GM19467 (cell line): ENCODE results near the gene ENTPD8.
"Not testable (repeated sequence)": the region's sequence is repeated elsewhere in the genome, so short reads cannot be mapped to it uniquely, and the experiment has no call there.

Experiments
- ATAC-seq: cut with Tn5 transposase; IDR thresholded peaks from one replicate; pipeline ENCODE4 v1.9.1; 2021; ENCODE audit warnings: mild to moderate bottlenecking, moderate library complexity; ENCODE audit not compliant: unreplicated experiment

ENTPD8 gene

DNA sequence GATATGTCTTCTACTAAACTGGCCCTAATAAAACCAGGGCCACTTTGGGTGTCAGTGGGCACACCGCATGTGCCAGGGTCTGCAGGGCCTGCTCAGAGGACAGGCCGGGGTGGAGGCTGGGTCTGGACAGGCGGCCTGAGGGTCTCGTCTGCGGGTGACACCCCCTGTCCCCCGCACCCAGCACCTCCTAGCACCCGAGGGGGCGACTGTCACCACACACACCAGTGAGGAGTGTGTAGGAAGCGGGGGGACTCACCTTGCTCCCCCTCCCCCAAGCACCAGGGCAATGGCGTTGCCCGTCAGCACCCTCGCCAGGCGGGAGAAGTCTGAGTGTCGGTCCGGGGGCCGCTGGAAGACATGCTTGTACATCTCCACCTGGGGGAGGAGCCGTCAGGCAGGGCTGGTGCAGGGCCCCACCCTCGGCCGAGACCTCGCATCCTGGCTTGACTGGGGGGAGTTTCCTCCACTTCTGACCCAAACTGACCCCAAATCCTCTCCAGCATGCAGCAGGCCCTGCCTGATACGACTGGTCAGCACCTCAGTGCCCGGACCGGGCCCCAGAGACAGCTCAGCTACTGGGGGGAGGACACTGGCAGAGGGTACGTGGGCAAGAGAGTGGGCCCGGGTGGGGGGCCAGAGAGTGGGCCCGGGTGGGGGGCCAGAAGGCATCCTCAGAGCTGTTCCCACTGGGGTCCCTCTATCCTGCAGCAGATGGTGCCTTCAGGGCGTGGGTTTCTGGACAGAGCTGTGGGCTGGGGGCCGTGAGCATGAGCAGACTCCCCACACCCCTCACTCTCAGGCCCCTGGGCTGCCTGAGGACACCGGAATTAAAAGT, 36.8 kb upstream of the ENTPD8 start:
- ATAC-seq: no peak

DNA sequence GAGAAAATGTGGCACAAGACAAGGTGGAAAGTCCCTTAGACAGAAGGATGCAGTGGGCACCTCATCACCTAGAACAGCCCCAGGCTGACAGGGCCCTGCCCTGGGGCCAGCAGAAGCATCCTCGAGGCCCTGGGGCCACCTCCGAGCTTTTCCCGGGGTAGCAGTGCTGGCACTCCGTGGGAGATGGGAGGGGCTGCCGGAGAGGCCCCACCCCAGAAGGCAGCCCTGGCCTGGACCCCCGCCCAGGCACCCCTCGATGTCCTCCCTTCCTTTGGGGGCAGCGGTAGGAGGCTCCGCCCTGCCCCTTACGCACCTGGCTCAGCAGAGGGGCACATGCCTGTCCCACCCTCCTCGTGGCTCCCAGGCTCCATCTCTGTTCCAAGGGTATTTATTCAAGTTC, 35.7 kb upstream of the ENTPD8 start:
- no peak for ATAC-seq

DNA sequence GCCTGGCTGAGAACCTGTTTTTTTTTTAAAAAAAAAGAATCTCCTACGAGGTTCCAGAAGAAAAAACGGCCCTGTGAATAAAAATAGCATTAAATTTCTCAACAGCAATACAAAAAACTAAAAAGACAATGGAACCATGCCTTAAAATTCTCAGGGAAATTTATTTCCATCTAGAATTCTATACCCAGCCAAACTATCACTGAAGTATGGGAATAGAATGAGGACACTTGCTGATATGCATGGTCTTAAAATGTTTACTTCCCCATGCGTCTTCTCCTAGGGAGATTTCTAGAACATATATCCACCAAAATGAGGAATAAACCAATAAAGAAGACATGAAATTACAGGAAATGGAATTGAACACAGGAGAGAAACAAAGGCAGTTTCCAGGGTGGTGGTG, 34.5 kb upstream of the ENTPD8 start:
- ATAC-seq: no peak

DNA sequence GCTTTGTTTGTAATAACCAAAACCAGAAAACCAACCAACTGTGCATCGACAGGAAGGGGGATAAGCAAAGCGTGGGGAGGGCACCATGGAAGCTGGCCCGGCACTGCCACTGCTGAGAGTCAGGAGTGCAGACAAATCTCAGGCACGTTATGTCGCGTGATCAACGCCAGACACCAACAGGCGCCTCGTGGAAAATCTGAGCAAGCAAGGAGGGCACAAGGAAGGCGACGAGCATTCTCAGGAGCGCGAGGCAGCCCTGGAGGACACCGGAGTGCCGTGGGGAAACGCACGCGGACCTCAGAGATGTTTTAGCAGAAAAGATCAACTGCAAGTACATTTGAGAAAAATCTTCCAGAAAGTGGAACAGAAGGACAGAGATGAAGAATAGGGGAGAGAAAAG, 33.1 kb upstream of the ENTPD8 start:
- ATAC-seq: no peak

DNA sequence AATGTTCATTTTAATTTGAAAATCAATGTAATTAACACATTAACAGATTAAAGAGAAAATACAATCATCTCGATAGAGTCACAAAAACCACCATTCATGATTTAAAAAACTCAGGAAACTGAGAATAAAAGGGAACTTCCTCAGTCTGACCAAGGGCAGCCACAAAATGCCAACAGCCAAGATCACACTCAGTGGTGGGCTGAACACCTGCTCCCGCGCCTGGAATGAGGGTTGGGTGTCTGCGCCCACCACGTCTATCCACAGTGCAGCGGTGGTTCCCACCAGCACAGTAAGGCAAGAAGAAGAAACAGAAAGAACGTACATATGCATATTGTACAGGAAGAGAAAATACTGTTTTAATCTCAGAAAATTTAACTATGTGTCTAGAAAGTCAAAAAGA, 29.6 kb upstream of the ENTPD8 start:
- ATAC-seq: no peak

DNA sequence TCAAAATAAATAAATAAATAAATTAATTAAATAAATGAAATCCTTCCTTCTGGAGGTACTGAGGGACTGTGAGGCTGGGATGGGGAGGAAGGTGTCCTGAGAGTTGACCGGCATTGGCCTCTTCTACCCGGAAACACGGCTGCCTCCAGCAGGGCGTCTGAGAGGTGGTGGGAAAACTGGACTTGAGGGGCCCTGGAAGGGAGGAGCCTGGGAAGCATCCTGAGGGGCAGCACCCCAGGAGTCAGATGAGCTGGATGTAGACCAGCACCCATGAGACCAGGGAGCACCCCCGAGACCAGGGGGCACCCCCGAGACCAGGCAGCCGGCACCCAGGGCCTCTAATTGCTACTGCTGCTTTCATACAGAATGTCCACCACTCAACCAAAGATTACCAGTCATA, 26.7 kb upstream of the ENTPD8 start:
- ATAC-seq: no peak

DNA sequence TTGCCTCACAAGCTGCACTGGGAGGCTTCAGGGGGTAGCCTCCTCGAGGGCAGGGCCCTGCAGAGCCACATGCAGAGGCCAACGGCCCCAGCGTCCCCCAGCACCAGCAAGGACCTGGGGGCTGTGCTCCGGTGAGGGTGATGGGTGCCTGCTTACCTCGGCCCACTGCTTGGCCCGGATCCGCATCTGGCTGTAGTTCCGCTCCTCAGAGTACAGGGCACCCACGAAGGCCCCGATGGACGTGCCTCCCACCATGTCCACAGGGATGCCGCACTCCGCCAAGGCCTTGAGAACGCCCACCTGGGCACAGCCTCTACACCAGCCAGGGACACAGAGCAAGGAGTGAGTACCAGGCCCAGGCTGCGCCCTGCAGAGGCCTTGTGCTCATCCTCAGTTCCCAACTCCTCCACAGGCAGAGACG, 26.0 kb upstream of the ENTPD8 start:
- no peak for ATAC-seq

DNA sequence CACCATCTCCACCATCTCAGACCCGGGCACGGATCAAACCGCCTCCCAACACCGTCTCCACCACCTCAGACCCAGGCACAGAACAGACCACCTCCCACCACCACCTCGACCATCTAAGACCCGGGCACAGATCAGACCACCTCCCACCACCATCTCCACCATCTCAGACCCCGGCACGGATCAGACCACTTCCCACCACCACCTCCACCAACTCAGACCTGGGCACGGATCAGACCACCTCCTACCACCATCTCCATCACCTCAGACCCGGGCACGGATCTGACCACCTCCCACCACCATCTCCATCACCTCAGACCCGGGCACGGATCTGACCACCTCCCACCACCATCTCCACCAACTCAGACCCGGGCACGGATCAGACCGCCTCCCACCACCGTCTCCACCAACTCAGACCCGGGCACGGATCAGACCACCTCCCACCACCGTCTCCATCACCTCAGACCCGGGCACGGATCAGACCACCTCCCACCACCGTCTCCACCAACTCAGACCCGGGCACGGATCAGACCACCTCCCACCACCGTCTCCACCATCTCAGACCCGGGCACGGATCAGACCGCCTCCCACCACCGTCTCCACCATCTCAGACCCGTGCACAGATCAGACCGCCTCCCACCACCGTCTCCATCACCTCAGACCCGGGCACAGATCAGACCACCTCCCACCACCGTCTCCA, 25.4 kb upstream of the ENTPD8 start:
- ATAC-seq: not testable (repeated sequence)

DNA sequence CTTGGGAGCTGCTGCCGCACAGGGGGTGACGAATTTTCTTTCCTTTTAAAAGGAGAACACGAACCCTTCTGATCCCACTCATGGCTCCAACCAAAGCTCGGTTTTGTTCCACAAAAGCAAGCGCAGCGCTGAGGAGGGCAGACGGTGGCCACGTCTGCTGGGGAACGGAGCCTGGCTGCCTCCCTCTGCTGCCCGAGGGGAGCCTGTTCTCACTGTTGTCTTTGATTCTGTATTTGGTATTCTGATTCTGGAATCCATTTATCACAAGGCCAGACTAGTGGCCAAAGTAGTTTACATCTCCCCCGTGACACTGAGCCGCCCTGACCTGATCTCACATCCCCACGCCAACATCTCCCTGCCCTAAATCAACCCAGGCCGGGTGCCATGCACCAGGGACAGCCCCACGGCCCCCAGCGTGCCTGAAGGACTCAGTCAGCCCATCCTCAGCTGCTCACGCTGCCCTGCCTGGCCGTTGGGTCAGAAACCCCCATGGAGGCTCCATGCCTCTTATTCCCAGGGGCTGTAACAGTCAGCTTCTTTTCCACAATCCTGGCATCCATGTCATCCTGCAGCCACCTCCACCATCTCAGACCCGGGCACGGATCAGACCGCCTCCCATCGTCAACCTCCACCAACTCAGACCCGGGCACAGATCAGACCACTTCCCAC, 24.7 kb upstream of the ENTPD8 start:
- ATAC-seq: no peak

DNA sequence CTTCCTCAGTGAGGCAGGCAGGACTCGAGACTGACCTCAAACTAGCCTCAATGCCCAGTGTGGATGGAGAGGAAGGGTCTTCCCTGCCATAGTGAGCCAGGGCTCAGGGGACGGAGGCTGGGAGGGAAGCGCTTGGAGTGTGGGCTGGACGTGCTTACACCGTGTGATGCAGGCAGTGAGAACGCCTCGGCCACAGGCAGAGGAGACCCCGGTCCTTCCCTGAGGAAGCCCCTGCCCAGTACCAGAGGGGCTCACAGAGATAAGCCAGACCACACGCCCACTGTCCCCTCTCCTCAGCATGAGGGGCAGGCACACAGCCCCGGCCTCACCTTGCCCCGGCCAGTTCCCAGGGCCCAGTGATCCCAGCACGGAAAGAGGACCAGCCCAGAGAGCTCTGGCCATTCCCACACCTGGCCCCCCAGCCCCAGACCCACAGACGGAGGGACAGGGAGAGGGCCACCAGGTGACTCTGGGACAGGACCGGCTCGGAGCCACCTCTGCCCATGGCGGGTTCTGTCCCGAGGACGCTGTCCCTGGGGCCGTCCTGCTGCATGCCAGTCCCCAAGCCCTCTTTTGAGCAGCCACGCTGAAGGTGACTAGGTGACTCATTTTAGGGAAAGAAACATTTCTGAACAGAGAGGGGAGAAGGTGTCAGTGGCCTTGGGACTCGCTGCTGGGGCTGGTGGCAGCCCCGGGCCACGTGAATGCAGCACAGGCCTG, 24.0 kb upstream of the ENTPD8 start:
- ATAC-seq: no peak

DNA sequence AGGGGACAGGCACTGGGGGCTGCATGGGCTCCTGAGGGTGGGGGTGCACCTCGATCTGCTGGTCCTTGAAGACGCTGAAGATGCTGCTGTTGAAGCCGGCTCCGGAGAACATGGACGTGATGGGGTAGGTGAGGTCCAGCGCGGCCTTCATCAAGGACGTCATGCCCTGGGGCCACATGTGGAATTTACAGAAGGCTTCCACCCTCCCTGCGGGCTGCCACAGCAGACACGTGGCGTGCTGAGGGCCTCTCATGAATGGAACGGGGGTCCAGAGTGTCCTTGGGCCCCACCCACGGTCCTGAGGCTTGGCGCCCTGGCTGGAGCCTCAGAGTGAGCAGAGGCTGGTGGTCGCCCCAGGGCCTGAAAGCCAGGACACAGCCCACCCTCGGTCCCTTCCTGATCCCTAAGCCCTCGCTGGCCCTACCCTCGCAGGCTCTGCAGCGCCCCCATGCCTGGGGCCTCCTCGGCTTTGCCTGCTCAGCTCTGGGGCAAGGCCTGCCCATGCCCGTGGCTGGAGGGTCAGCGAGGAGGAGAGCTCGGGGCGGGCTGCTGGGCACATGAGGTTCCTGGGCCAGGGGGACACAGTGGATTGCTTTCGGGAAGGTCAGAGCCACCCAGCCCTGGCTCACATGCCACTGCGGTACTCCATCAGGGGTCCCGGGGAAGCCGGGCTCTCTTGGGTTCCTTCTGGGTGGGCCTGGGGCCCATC, 23.3 kb upstream of the ENTPD8 start:
- no peak for ATAC-seq

DNA sequence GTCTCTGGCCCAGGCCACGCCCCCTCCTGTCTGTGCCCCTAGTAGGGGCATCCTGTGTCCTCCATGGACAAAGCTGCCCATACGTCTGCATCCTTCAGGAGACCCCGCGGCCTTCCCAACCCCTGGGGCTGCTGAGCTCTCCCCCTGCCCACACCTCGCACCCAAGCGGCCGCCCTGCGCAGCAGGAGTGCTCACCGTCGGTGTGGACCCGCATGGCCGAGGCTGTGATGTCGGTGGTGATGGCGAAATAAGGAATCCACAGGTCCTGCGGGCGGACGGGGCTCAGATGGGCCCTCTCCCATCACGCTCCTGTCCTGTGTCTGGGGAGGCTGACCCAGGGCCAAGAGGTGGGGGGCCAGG, 22.8 kb upstream of the ENTPD8 start:
- ATAC-seq: no peak

DNA sequence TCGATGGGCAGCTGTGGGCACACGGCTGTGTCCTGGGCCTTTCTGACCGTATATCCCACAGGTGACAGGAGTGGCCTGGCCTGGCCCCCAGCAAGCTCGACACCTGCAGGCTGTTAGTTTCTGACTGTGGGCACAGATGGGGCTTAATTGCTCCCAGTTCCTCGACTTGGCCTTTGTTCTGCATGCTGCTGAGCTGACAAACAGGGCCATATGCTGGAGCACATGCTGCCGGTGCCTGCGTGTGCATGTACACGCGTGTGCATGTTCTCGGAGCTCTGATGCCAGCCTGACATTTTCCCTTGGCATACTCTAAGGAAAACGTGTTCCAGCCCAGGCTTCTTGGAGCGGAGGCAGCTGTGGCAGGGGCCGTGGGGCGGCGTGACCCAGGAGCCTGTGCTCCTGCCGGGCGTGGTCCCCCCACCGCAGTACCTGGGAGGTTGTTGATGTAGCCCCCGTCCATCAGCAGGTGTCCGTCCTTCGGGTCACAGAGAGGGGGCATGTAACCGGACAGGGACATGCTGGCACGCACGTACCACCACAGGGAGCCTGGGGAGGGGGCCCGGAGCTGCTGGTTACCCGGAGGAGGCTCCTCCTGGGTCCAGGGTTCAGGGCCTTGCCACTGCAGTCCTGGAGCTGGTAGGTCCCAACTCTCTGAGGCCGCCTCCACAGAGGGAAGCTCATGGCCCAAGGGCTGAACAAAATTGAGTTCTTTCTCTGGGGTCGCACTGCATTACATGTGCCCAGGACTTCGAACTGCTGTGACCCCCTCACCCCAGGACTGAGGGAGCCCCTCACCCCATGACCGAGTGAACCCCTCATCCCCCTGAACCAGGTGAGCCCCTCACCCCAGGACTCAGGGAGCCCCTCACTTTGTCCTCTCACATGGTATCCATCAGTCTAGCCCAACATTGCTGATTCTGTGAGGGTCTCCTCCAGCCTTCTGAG, 22.1 kb upstream of the ENTPD8 start:
- no peak for ATAC-seq

DNA sequence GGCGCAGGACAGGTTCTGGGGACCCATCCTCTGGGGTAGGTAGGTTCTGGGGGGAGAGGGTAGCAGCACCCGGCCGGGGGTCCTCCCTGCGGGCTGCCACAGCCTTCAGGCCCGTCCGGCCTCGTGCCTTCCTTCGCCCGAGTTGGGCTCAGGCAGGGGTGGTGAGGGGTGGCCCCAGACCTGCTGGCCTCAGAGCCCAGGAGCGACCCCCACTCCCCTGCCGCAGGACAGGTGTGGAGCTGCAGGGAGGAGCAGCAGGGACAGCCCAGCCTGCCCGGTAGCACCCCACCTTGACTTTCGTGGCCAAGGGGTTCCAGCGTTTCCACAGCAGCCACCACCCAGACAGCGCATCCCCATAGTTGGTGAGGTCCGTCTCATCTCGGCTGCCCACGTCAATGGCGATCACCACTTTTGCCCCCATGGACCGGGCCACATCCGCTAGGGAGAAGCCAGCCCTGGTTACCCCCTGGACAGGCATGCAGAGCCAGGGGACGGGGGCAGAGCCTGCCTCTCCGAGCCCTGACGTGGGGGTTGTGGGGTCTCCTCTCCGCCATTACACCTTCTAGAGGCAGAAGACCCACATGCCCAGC, 21.3 kb upstream of the ENTPD8 start:
- no peak for ATAC-seq

DNA sequence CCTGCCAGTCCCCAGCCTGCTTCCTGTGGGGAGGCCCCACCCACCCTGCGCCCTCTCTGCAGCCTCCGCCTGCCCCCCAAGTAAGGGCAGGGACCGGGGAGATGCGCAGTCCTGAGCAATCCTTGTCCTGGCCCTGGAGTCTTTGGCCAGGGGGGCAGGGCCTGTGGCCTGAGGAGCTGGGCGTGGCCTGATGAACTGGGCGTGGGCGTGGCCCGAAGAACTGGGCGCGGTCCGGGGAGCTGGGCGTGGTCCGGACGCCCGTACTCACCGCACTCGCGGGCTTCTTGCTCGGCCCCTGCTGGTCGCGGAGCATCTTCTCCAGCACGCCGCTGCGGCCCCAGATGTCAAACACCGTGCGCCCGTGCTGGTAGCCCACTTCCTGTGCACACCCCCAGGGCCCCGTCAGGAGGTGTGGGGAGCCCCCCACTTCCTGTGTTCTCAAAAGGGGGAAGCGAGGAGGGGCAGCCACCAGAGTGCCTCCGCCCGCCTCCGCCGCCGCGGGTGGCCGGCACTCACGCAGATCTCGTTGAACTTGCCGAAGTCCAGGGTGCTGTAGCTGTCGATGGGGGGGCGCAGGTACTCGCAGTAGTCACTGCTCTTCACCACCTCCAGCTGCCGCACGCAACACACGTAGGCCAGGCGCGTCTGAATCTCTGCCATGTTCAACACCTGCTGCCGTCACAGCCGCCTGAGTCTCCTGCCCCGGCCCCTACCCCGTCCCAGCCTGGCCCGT, 20.7 kb upstream of the ENTPD8 start:
- ATAC-seq: no peak

DNA sequence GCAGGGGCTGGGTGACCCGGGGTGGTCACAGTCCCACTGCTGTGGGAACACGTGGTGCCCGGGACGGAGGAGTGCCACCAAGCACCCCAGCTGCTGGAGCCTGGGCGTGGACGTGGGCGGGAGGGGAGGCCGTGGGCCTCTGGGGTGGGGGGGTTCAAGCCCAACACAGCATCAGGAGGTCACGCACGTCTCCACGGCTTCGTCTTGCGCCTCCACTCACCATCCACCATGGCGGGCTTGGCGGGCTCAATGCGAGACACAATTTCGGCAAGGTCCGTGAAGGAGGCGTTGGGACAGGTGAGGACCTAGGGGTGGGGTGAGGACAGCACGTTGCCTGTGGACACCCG, 20.1 kb upstream of the ENTPD8 start:
- ATAC-seq: no peak

DNA sequence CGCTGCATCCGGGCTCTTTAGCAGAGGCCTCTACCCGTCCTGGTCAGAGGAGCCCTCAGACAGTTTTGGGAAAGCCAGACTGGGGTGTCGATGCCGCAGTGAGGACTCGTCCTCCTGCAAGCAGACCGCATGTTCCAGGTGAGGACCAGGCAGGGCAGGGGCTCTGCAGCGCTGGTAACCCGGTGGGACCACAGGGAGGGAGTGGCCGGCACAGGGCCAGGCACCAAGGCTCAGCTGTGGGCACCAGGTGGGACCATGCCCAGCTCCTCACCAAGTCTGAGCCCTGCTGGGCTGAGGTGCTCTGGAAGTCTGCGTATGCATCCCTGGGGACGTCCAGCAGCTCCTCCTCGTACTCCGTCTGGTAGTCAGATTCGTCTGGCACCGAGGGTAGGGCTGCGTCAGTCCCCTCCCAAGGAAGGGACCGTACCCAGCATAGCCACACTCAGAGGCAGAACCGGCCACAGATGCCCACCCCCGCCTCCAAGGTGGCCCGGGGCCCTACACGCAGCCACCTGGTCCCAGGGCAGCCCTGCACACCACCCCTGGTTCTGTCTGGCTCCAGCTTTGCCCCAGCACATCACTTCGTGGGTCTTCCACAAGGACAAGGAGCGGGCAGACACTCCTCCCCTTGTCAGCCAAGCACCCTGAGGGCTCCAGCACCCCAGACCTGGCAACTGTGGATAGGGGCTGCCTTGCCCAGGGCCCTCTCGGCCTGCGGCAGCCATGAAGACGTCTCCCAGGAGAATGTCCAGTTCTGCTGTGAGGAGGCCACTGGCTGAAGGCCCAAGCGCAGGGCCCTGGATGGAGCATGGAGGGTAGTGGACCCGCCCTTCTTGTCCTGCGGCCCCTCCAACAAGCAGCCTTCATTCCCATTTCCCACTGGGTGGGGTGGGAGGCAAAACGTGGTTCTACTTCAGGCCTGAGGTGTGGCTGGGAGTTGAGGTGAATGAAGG, 19.5 kb upstream of the ENTPD8 start:
- no peak for ATAC-seq
